Uterus (tissue), 4 donors: ENCODE measurements around the gene SLC27A2. TPM values are rescaled to one million over a fixed set of nuclear protein-coding genes. Genes with fewer than 3 reads are reported as not detected.

Experiments
- DNase-seq, 2 donors: peaks; one replicate each; pipeline ENCODE4 v3.0.0-alpha.2; 2019 to 2020
- H3K27ac ChIP-seq, 2 donors: fragments of 200-600 bp; sonication (generic); 1 replicate in 1 of 2; 2 replicates in 1 of 2; pipeline ENCODE4 v1.5.1; 2016 to 2018
- H3K27me3 ChIP-seq, 2 donors: fragments of 200-600 bp; sonication (generic); one replicate each; pipeline ENCODE4 v1.5.1; 2018 to 2019; ENCODE audit warnings: control low read depth in 1 of 2
- H3K36me3 ChIP-seq, 2 donors: fragments of 200-600 bp; sonication (generic); one replicate each; pipeline ENCODE4 v1.5.1; 2019; ENCODE audit warnings: control low read depth in 1 of 2
- H3K4me1 ChIP-seq, 2 donors: fragments of 200-600 bp; sonication (generic); one replicate each; pipeline ENCODE4 v1.5.1; 2018 to 2019; ENCODE audit warnings: control low read depth in 1 of 2
- H3K4me3 ChIP-seq, 2 donors: fragments of 200-600 bp; sonication (generic); 1 replicate in 1 of 2; 2 replicates in 1 of 2; pipeline ENCODE4 v1.5.1; 2018 to 2019; ENCODE audit warnings: mild to moderate bottlenecking in 1 of 2
- H3K9me3 ChIP-seq, 2 donors: fragments of 200-600 bp; sonication (generic); one replicate each; pipeline ENCODE4 v1.5.1; 2019; ENCODE audit warnings: control low read depth in 1 of 2
- POLR2A ChIP-seq, 2 donors: fragments of 450-650 bp; IDR thresholded peaks; one replicate each; pipeline ENCODE4 v1.6.1; 2016; ENCODE audit warnings: antibody characterized with exemption in 2 of 2, mild to moderate bottlenecking in 1 of 2, moderate library complexity in 1 of 2
- intact Hi-C: fragments of 100-400 bp; cut with DNase I; formaldehyde crosslinking; loops from one replicate; pipeline ENCODE4 v1.15.1; 2023; ENCODE audit warnings: low total_unique reads
- total RNA-seq, 4 donors: library from RNA; depleted of rRNA in 3 of 4; stranded (reverse); fragments of >200 nt in 3 of 4; gene quantifications; one replicate each; pipeline versions ENCODE4 v1.1.0 to v1.2.4, GENCODE V29; 2014 to 2023
- TF ChIP-seq, protein P1 (sequence below), 4 experiments: fragments of 200-600 bp in 2 of 4; fragments of 450-650 bp in 2 of 4; sonication (generic) in 2 of 4; IDR thresholded peaks; one replicate each; pipeline ENCODE4 v1.5.1; 2016 to 2019; ENCODE audit warnings: antibody characterized with exemption in 4 of 4, mild to moderate bottlenecking in 2 of 4, moderate library complexity in 1 of 4
- donor health status: DM: yes; HTN: yes; CAD: no.

SLC27A2 gene
- total RNA-seq, 4 donors from 2014 or later = 0.27 to 1.7 TPM; not detected in 2

DNA sequence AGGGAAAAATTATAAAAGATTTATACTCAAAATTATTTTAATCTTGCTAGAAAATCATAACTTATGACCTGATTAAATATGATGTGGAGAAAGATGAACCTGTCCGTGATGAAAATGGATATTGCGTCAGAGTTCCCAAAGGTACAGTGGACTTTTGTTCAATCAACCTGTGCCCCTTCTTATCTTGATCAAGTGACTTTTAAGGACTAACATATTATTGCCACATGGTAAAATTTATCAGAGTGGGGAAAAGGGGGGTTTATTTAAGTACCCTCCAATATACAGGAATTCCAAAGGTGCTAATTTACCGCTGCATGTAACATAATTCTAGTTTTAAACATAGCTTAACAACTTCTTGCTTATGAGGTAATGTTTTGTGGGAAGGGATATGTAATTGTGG, 43.9 kb downstream of the SLC27A2 start:
- intact Hi-C loops = no loop called here
- Histone ChIP-seq H3K4me1 (no peaks in the 10 kb centered on the region), H3K9me3 (no peaks in the 10 kb centered on the region), H3K27me3 (no peaks in the 10 kb centered on the region), H3K36me3 (no peaks in the 10 kb centered on the region), H3K4me3 (no peak overlapping the region), H3K27ac (no peak overlapping the region)
- no peak for TF ChIP-seq POLR2A (IDR thresholded peaks at IDR 0.05)
- TF ChIP-seq, protein P1, sequence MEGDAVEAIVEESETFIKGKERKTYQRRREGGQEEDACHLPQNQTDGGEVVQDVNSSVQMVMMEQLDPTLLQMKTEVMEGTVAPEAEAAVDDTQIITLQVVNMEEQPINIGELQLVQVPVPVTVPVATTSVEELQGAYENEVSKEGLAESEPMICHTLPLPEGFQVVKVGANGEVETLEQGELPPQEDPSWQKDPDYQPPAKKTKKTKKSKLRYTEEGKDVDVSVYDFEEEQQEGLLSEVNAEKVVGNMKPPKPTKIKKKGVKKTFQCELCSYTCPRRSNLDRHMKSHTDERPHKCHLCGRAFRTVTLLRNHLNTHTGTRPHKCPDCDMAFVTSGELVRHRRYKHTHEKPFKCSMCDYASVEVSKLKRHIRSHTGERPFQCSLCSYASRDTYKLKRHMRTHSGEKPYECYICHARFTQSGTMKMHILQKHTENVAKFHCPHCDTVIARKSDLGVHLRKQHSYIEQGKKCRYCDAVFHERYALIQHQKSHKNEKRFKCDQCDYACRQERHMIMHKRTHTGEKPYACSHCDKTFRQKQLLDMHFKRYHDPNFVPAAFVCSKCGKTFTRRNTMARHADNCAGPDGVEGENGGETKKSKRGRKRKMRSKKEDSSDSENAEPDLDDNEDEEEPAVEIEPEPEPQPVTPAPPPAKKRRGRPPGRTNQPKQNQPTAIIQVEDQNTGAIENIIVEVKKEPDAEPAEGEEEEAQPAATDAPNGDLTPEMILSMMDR (IDR thresholded peaks at IDR 0.05) = no peak
- no peak for DNase-seq

DNA sequence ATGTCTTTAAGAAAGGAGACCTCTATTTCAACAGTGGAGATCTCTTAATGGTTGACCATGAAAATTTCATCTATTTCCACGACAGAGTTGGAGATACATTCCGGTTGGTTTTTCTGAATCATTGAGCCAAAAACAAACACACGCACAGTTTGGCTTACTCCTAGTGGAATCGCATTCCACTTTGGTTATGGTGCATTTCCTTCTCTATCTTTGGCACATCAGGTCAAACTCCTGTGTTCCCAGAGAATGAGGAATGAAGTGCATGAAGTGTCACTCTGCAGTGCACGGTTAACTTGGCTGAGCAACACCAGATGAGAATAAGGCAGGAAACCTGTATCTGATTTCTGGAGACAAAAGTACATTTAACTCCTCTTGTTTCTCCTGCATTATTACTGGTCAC, 45.1 kb downstream of the SLC27A2 start:
- H3K36me3 ChIP-seq = no peaks in the 10 kb centered on the region
- no peaks in the 10 kb centered on the region for H3K27me3 ChIP-seq
- H3K4me3 ChIP-seq = no peak overlapping the region
- H3K27ac ChIP-seq = no peak overlapping the region
- no peak for DNase-seq
- TF ChIP-seq, protein P1 (IDR thresholded peaks at IDR 0.05) = no peak
- TF ChIP-seq POLR2A (IDR thresholded peaks at IDR 0.05) = no peak
- no peaks in the 10 kb centered on the region for H3K9me3 ChIP-seq
- H3K4me1 ChIP-seq = no peaks in the 10 kb centered on the region
- intact Hi-C loops = no loop called here

DNA sequence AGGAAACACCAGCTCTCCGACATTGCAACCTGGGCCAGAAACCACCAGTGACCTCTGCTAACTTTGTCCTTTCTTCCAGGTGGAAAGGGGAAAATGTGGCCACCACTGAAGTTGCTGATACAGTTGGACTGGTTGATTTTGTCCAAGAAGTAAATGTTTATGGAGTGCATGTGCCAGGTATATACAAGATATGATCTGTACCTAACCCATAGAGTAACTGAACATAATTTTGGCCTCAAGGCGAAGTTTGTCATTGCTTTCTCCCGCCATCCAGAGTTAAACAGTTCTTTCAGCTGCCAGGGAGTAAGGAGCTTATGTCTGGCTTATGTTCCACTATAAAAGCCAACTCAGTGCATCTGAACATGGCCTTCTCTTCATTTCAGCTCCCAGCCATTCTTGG, 46.9 kb downstream of the SLC27A2 start:
- no peak for TF ChIP-seq POLR2A (IDR thresholded peaks at IDR 0.05)
- TF ChIP-seq, protein P1 (IDR thresholded peaks at IDR 0.05) = no peak

DNA sequence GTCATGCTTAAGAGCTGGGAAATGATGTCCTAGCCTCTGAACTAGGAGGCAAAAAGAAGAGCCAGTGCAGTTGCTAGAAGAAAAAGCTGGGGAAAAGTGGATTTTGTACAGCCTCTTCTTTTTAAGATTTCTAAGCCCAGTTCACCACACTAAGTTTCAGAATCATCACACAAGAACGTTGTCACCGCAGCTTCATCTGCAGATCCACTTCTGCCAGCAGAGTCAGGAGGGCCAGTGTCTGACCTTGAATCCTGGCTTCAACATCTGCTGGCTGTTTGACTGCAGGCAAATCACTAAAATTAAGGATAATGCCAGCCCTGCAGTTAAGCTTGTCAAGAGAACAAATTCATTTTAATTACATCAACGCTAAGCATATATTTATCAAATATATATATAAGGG, 47.3 kb downstream of the SLC27A2 start:
- Histone ChIP-seq H3K36me3 (no peaks in the 10 kb centered on the region), H3K27me3 (no peaks in the 10 kb centered on the region), H3K4me3 (no peak overlapping the region), H3K4me1 (no peaks in the 10 kb centered on the region), H3K9me3 (no peaks in the 10 kb centered on the region), H3K27ac (no peak overlapping the region)
- no peak for TF ChIP-seq POLR2A (IDR thresholded peaks at IDR 0.05)
- TF ChIP-seq, protein P1 (IDR thresholded peaks at IDR 0.05) = no peak
- intact Hi-C loops = no loop called here
- DNase-seq = no peak

More for the DNA sequence above, 46.9 kb downstream of the SLC27A2 start:
- no peak overlapping the region for H3K4me3 ChIP-seq
- no peaks in the 10 kb centered on the region for H3K9me3 ChIP-seq
- H3K4me1 ChIP-seq = no peaks in the 10 kb centered on the region
- no peaks in the 10 kb centered on the region for H3K27me3 ChIP-seq
- H3K36me3 ChIP-seq = no peaks in the 10 kb centered on the region
- intact Hi-C loops = no loop called here
- H3K27ac ChIP-seq = no peak overlapping the region
- no peak for DNase-seq

DNA sequence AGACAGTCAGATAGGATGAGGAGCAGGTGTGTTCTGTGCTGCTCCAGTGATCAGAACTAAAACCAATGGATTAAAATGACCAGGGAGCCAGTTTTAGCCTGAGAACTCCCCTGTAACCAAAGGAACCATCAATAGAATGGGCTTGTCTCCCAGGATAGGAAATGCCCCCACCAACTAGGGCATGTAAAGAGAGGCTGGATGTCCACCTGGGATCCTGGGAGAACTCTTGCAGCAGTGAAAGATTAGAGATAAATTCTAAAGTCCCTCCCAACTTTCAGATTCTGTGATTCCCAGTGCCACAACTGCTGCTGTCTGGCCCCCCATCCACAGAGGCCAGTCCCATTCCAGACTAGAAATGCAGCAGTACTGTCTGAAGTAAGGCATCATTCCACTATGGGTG, 49.8 kb downstream of the SLC27A2 start:
- no peak overlapping the region for H3K27ac ChIP-seq
- no peak overlapping the region for H3K4me3 ChIP-seq
- no peaks in the 10 kb centered on the region for H3K9me3 ChIP-seq
- H3K36me3 ChIP-seq = no peaks in the 10 kb centered on the region
- TF ChIP-seq, protein P1 (IDR thresholded peaks at IDR 0.05) = no peak
- TF ChIP-seq POLR2A (IDR thresholded peaks at IDR 0.05) = no peak
- no peaks in the 10 kb centered on the region for H3K27me3 ChIP-seq
- H3K4me1 ChIP-seq = no peaks in the 10 kb centered on the region
- intact Hi-C loops = no loop called here
- no peak for DNase-seq
